ENCODE data around the gene PACS2.
"Not testable (repeated sequence)": the region's sequence is repeated elsewhere in the genome, so short reads cannot be mapped to it uniquely, and the experiment has no call there.

Gene PACS2

GRCh38 chr14:105288936-105289335, 25.6 kb upstream of the PACS2 start:
- not testable (repeated sequence) for DNase-seq

- no peak for DNase-seq
Observed at GRCh38 chr14:105290621-105291346, 23.8 kb upstream of the PACS2 start.

- DNase-seq = no peak
Observed at GRCh38 chr14:105292826-105293711, 21.5 kb upstream of the PACS2 start.

- peak; percentile 29 to 32 for DNase-seq
Observed at GRCh38 chr14:105294142-105294597, 20.4 kb upstream of the PACS2 start.

GRCh38 chr14:105297311-105297710, 17.2 kb upstream of the PACS2 start:
- not testable (repeated sequence) for DNase-seq

GRCh38 chr14:105299654-105300541, 14.7 kb upstream of the PACS2 start:
- DNase-seq = peak in 1 of 2 experiments; percentile 5

GRCh38 chr14:105300542-105301102, 13.9 kb upstream of the PACS2 start, which contains the start of gene BRF1:
Gene BRF1 (minus strand): TSS chr14:105301001. CDS start chr14:105300629, 372 bp downstream.
- DNase-seq = peak; percentile 97 to 98

GRCh38 chr14:105301103-105301914, 13.2 kb upstream of the PACS2 start:
- peak; percentile 97 to 100 for DNase-seq

GRCh38 chr14:105301915-105302249, 12.7 kb upstream of the PACS2 start:
- DNase-seq = not testable (repeated sequence)

- no peak for DNase-seq
Observed at GRCh38 chr14:105303949-105304348, 10.6 kb upstream of the PACS2 start.

- DNase-seq = no peak
Observed at GRCh38 chr14:105304565-105304964, 10.0 kb upstream of the PACS2 start.

GRCh38 chr14:105305345-105305744, 9.2 kb upstream of the PACS2 start:
- DNase-seq = no peak

- DNase-seq = no peak
Observed at GRCh38 chr14:105305791-105306190, 8.8 kb upstream of the PACS2 start.

- no peak for DNase-seq
Observed at GRCh38 chr14:105307052-105307727, 7.4 kb upstream of the PACS2 start.

GRCh38 chr14:105309371-105309770, 5.2 kb upstream of the PACS2 start:
- no peak for DNase-seq

- DNase-seq = no peak
Observed at GRCh38 chr14:105311838-105312237, 2.7 kb upstream of the PACS2 start.

GRCh38 chr14:105312973-105313372, 1.6 kb upstream of the PACS2 start:
- DNase-seq = no peak

- DNase-seq = peak in 1 of 2 experiments; percentile 18
Observed at GRCh38 chr14:105313381-105314286, 914 bp upstream of the PACS2 start.

GRCh38 chr14:105315211-105315721, 718 bp downstream of the PACS2 start:
- peak; percentile 29 to 37 for DNase-seq

Measured in stimulated activated CD4-positive, alpha-beta T cell treated with anti-CD3 and anti-CD28 coated beads, Interleukin-4, amount 100 ng/mL, for 4 hours (primary cell).